Fibroblast of lung (primary cell): ENCODE measurements around the gene MBOAT7. TPM values are rescaled to one million over a fixed set of nuclear protein-coding genes. Genes with fewer than 3 reads are reported as not detected.

Source experiments
- DNase-seq, 2 donors: peaks; one replicate each; pipeline versions ENCODE4 v3.0.0 to v3.0.0-alpha.2; 2010; ENCODE audit warnings: low read depth in 2 of 2
- H2AFZ ChIP-seq: 2 replicates; pipeline ENCODE4 v1.5.1; 2012; ENCODE audit warnings: low read length, control low read depth, inconsistent platforms
- H3K27ac ChIP-seq: 2 replicates; pipeline ENCODE4 v1.5.1; 2011; ENCODE audit warnings: low read length, control low read depth; ENCODE audit not compliant: insufficient read depth
- H3K27me3 ChIP-seq: 2 replicates; pipeline ENCODE4 v1.5.1; 2011; ENCODE audit warnings: mild to moderate bottlenecking, low read length; ENCODE audit not compliant: control insufficient read depth, insufficient read depth
- H3K36me3 ChIP-seq: 2 replicates; pipeline ENCODE4 v1.5.1; 2011; ENCODE audit warnings: low read length; ENCODE audit not compliant: control insufficient read depth, insufficient read depth
- H3K4me1 ChIP-seq: 2 replicates; pipeline ENCODE4 v1.5.1; 2011; ENCODE audit warnings: low read length; ENCODE audit not compliant: control insufficient read depth, insufficient read depth; ENCODE audit errors: extremely low read depth
- H3K4me2 ChIP-seq: 2 replicates; pipeline ENCODE4 v1.5.1; 2011; ENCODE audit warnings: low read length, control low read depth; ENCODE audit not compliant: insufficient read depth; ENCODE audit errors: extremely low read depth
- H3K4me3 ChIP-seq, 4 experiments: fragments of 200-600 bp in 1 of 4; sonication (generic) in 1 of 4; replicated peaks in 1 of 4; 2 replicates each; pipeline ENCODE4 v1.5.1; 2011 to 2016; ENCODE audit warnings: low read length in 4 of 4, low read depth in 3 of 4, mild to moderate bottlenecking in 3 of 4, control low read depth in 2 of 4, inconsistent platforms in 1 of 4, mixed read lengths in 1 of 4; ENCODE audit not compliant: insufficient read depth in 1 of 4; ENCODE audit errors: control extremely low read depth in 1 of 4
- H3K79me2 ChIP-seq: 2 replicates; pipeline ENCODE4 v1.5.1; 2012; ENCODE audit warnings: mild to moderate bottlenecking, low read length, inconsistent platforms; ENCODE audit not compliant: control insufficient read depth, insufficient read depth
- H3K9ac ChIP-seq: 2 replicates; pipeline ENCODE4 v1.5.1; 2011; ENCODE audit warnings: mild to moderate bottlenecking, low read length, control low read depth; ENCODE audit not compliant: insufficient read depth
- H3K9me3 ChIP-seq: 2 replicates; pipeline ENCODE4 v1.5.1; 2012; ENCODE audit warnings: low read depth, low read length; ENCODE audit not compliant: control insufficient read depth, insufficient read depth
- H4K20me1 ChIP-seq: 2 replicates; pipeline ENCODE4 v1.5.1; 2011; ENCODE audit warnings: low read length; ENCODE audit not compliant: control insufficient read depth, insufficient read depth; ENCODE audit errors: extremely low read depth
- CTCF ChIP-seq, 2 donors: IDR thresholded peaks in 1 of 2; conservative IDR thresholded peaks in 1 of 2; 1 replicate in 1 of 2; 2 replicates in 1 of 2; pipeline ENCODE4 v1.5.1; 2011 to 2012; ENCODE audit warnings: low read length in 2 of 2, control low read depth in 1 of 2, inconsistent platforms in 1 of 2, low read depth in 1 of 2, mild to moderate bottlenecking in 1 of 2
- EZH2 ChIP-seq: IDR thresholded peaks from 2 replicates; pipeline ENCODE4 v1.5.1; 2012; ENCODE audit warnings: low read length, control low read depth, mild to moderate bottlenecking; ENCODE audit errors: missing control alignments
- polyA plus RNA-seq, 2 donors: library from polyadenylated mRNA; depleted of rRNA in 1 of 2; stranded (reverse) in 1 of 2; unstranded in 1 of 2; fragments of >200 nt; gene quantifications; 2 replicates each; pipeline ENCODE4 v1.2.1, GENCODE V29; 2011 to 2012; ENCODE audit warnings: missing spikeins in 1 of 2
- total RNA-seq: library from RNA; depleted of rRNA; stranded (reverse); fragments of >200 nt; gene quantifications from 2 replicates; pipeline ENCODE4 v1.2.1, GENCODE V29; 2014

Gene MBOAT7
- total and polyA plus RNA-seq, 2 donors (not counting 1 experiment from before 2014, with no cell fraction given), result 28.6 to 41.1 TPM

GRCh38 chr19:54160854-54161253 lies 28.5 kb downstream of the MBOAT7 start:
- H2AFZ ChIP-seq, result no peak overlapping the region
- H3K4me1 ChIP-seq, result peaks cover 13% of the 10 kb centered on the region
- H3K27ac ChIP-seq, result peak overlapping the region; percentile 91
- H3K27me3 ChIP-seq, result no peaks in the 10 kb centered on the region
- DNase-seq, result no peak
- H3K4me2 ChIP-seq, result peak overlapping the region; percentile 97
- H3K4me3 ChIP-seq, result peak overlapping the region; percentile 57 to 77 (median 66)
- H3K79me2 ChIP-seq, result peaks cover 8% of the 10 kb centered on the region
- no peaks in the 10 kb centered on the region for H4K20me1 ChIP-seq
- H3K36me3 ChIP-seq, result peaks cover 8% of the 10 kb centered on the region
- TF ChIP-seq EZH2, result no peak
- H3K9me3 ChIP-seq, result no peaks in the 10 kb centered on the region
- peak overlapping the region; percentile 62 for H3K9ac ChIP-seq

GRCh38 chr19:54160182-54160811 lies 29.1 kb downstream of the MBOAT7 start:
- peaks cover 13% of the 10 kb centered on the region for H3K4me1 ChIP-seq
- DNase-seq, result peak in 1 of 2 donors; percentile 45

GRCh38 chr19:54159352-54160181 lies 29.8 kb downstream of the MBOAT7 start, which contains the start of gene LENG1:
LENG1 (minus strand) TSS chr19:54159721; CDS start chr19:54159695, 26 bp downstream.
- H3K27me3 ChIP-seq, result no peaks in the 10 kb centered on the region
- TF ChIP-seq EZH2, result no peak
- TF ChIP-seq CTCF (conservative IDR thresholded peaks at IDR 0.05 in 1 of 2, IDR thresholded peaks at IDR 0.05 in 1 of 2; ENCODE audit: low read depth in 1 of 2, low read length in 2 of 2), result peak; percentile 26 to 44

More at GRCh38 chr19:54160182-54160811, 29.1 kb downstream of the MBOAT7 start:
- H2AFZ ChIP-seq, result peak overlapping the region; percentile 73
- no peaks in the 10 kb centered on the region for H3K27me3 ChIP-seq
- peaks cover 8% of the 10 kb centered on the region for H3K79me2 ChIP-seq
- H3K4me3 ChIP-seq, result peak overlapping the region; percentile 57 to 77 (median 66)
- peak overlapping the region; percentile 97 for H3K4me2 ChIP-seq
- no peak for TF ChIP-seq EZH2
- TF ChIP-seq CTCF (conservative IDR thresholded peaks at IDR 0.05 in 1 of 2, IDR thresholded peaks at IDR 0.05 in 1 of 2; ENCODE audit: low read depth in 1 of 2, low read length in 2 of 2), result no peak
- H3K9me3 ChIP-seq, result no peaks in the 10 kb centered on the region
- peaks cover 10% of the 10 kb centered on the region for H3K36me3 ChIP-seq
- no peaks in the 10 kb centered on the region for H4K20me1 ChIP-seq
- H3K9ac ChIP-seq, result peak overlapping the region; percentile 62
- peak overlapping the region; percentile 91 for H3K27ac ChIP-seq

More at GRCh38 chr19:54159352-54160181, 29.8 kb downstream of the MBOAT7 start, which contains the start of gene LENG1:
- Histone ChIP-seq H3K9me3 (no peaks in the 10 kb centered on the region), H3K4me2 (peak within 1 kb of the TSS; percentile 97), H3K27ac (peak within 1 kb of the TSS; percentile 98), H2AFZ (peak within 1 kb of the TSS; percentile 92), H3K9ac (peak within 1 kb of the TSS; percentile 99), H3K4me3 (peak within 1 kb of the TSS; percentile 72 to 98 (median 93)), H3K4me1 (peaks cover 15% of the 10 kb centered on the region), H3K79me2 (peaks cover 8% of the 10 kb centered on the region), H3K36me3 (peaks cover 16% of the 10 kb centered on the region), H4K20me1 (no peaks in the 10 kb centered on the region)
- DNase-seq, result peak; percentile 100
